Erythroblast (primary cell): Measurements from ENCODE around the gene RAD21L1.

Experiments
- GATA1 ChIP-seq: IDR thresholded peaks from 2 replicates; pipeline ENCODE4 v1.6.1; 2011; ENCODE audit warnings: low read depth, mild to moderate bottlenecking, control low read depth, low read length, moderate library complexity
- POLR2A ChIP-seq: IDR thresholded peaks from 2 replicates; pipeline ENCODE4 v1.6.1; 2011; ENCODE audit warnings: mild to moderate bottlenecking, low read length

DNA sequence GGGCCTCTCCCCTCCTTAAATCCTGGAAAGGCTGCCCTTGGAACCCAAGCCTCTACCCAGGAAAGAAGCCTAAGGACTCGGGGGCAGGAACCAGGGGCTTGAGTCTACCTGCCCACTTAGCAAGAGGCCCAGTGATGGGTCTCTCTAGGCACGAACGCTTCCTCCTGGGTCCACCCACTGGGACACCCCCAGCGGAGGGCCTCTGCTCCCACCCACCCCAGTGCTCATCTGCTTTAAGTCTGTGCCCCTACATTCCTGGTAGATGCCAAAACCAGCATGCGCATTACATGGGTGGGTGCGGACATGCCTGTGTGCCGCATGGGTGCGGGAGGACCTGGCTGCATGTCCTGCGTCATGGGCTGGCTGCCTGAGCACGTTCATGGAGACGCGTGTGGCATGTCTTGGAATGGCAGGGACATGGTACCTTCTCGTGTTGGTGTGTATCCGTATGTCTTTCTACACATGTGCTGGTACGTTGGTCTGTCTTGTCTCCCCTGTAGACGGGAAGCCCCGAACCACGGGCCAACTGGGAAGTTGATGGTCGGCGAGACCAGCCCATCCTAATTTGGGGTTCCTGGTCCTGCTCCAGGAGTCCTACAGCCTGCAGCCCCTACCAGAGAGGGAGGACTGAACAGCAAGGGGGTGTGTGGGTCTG lies 69.6 kb downstream of the RAD21L1 start:
- TF ChIP-seq POLR2A (no peak), GATA1 (no peak)
